NCI-H187 (cell line): ENCODE measurements around the gene MBD1.
"Not testable (repeated sequence)": the region's sequence is repeated elsewhere in the genome, so short reads cannot be mapped to it uniquely, and the experiment has no call there.

Source experiments
- DNase-seq, 2 experiments: peaks; one replicate each; lab custom pipeline; 2025; lab: John Stamatoyannopoulos, UW

MBD1 gene

GRCh38 chr18:50281295-50281971 lies at the start of gene MBD1:
MBD1 (minus strand) TSS chr18:50281523; CDS start chr18:50279992, 1,531 bp downstream.
- DNase-seq, result peak; percentile 89 to 96

GRCh38 chr18:50330176-50330575 lies 48.9 kb upstream of the MBD1 start:
- no peak for DNase-seq

GRCh38 chr18:50327983-50328382 lies 46.7 kb upstream of the MBD1 start:
- no peak for DNase-seq

GRCh38 chr18:50320719-50321118 lies 39.4 kb upstream of the MBD1 start:
- no peak for DNase-seq

- DNase-seq, result no peak
These were observed 34.0 kb upstream of the MBD1 start for GRCh38 chr18:50315100-50315871.

GRCh38 chr18:50313873-50314460 lies 32.6 kb upstream of the MBD1 start:
- DNase-seq, result no peak

GRCh38 chr18:50313031-50313607 lies 31.8 kb upstream of the MBD1 start:
- no peak for DNase-seq

GRCh38 chr18:50312296-50313030 lies 31.1 kb upstream of the MBD1 start:
- DNase-seq, result no peak

- DNase-seq, result no peak
These were observed 30.3 kb upstream of the MBD1 start for GRCh38 chr18:50311650-50312049.

GRCh38 chr18:50310080-50310479 lies 28.8 kb upstream of the MBD1 start:
- no peak for DNase-seq

- not testable (repeated sequence) for DNase-seq
These were observed 27.5 kb upstream of the MBD1 start for GRCh38 chr18:50308851-50309250.

GRCh38 chr18:50307738-50308470 lies 26.6 kb upstream of the MBD1 start:
- peak; percentile 35 to 76 for DNase-seq

GRCh38 chr18:50307400-50307737 lies 26.0 kb upstream of the MBD1 start:
- no peak for DNase-seq

- DNase-seq, result no peak
These were observed 25.6 kb upstream of the MBD1 start for GRCh38 chr18:50306944-50307343.

- no peak for DNase-seq
These were observed 19.8 kb upstream of the MBD1 start for GRCh38 chr18:50301074-50301473.

GRCh38 chr18:50299626-50300388 lies 18.5 kb upstream of the MBD1 start:
- no peak for DNase-seq

GRCh38 chr18:50298443-50299284 lies 17.3 kb upstream of the MBD1 start:
- DNase-seq, result no peak

GRCh38 chr18:50297621-50298442 lies 16.5 kb upstream of the MBD1 start:
- DNase-seq, result no peak

GRCh38 chr18:50293039-50293438 lies 11.7 kb upstream of the MBD1 start:
- DNase-seq, result no peak
